GM21723 (cell line): Measurements from ENCODE around the gene MPV17.
"Not testable (repeated sequence)": the region's sequence is repeated elsewhere in the genome, so short reads cannot be mapped to it uniquely, and the experiment has no call there.

ENCODE experiments used
- ATAC-seq: cut with Tn5 transposase; IDR thresholded peaks from one replicate; pipeline ENCODE4 v1.9.1; 2021; ENCODE audit warnings: mild to moderate bottlenecking, moderate library complexity; ENCODE audit not compliant: unreplicated experiment

Gene MPV17

GRCh38 chr2:27323596-27324285 lies 844 bp upstream of the MPV17 start:
- no peak for ATAC-seq

- peak; percentile 40 for ATAC-seq
Measured at GRCh38 chr2:27322301-27322765, 564 bp downstream of the MPV17 start.

GRCh38 chr2:27320958-27321543 lies 1.8 kb downstream of the MPV17 start:
- no peak for ATAC-seq

- not testable (repeated sequence) for ATAC-seq
Measured at GRCh38 chr2:27319839-27320238, 3.1 kb downstream of the MPV17 start.

GRCh38 chr2:27316655-27317412 lies 6.1 kb downstream of the MPV17 start:
- ATAC-seq: no peak

- no peak for ATAC-seq
Measured at GRCh38 chr2:27315122-27315521, 7.8 kb downstream of the MPV17 start.

GRCh38 chr2:27314709-27315108 lies 8.2 kb downstream of the MPV17 start:
- ATAC-seq: no peak

DNA sequence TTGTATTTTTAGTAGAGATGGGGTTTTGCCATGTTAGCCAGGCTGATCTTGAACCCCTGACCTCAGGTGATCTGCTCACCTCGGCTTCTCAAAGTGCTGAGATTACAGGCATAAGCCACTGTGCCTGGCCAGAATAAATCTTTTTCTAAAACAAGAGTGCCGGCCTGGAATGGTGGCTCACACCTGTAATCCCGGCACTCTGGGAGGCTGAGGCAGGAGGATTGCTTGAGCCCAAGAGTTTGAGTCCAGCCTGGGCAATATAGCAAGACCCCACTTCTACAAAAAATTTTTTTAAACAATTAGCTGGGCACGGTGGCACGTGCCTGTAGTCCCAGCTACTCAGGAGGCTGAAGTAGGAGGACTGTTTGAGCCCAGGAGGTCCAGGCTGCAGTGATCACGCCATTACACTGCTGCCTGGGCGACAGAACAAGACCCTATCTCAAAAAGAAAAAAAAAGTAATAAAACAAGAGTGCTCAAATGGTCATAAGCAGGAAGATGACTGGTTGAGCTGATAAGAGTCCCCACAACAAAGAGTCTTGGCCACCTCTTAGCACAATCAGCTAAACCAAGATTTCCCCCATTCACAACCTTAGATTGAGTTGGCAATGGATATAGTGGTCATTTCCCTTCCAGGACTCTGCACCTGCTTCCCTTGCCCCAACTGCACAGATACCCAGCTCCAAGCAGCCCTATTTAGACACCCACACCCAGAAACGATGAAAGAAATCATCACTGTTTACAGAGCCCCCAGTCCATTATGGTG lies 8.8 kb downstream of the MPV17 start:
- no peak for ATAC-seq

DNA sequence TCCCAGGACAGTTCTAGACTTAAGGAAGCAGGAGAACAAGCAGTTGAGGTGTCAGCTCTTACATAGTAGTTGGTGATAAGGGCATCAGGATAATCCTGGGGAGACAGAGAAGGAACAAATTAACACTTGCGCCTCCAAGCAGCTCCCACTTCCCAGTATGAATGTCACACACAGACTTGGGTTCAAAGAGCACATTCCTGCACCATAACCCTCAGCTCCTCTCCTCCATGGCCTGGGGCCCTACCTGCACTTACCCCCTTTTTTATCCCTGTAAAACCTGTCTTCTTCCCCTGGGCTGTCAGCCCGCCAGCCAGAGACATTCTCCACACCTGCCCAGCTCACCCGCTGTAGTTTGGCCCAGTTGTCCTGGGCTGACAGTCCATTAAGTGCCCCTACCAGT lies 10.7 kb downstream of the MPV17 start:
- no peak for ATAC-seq

DNA sequence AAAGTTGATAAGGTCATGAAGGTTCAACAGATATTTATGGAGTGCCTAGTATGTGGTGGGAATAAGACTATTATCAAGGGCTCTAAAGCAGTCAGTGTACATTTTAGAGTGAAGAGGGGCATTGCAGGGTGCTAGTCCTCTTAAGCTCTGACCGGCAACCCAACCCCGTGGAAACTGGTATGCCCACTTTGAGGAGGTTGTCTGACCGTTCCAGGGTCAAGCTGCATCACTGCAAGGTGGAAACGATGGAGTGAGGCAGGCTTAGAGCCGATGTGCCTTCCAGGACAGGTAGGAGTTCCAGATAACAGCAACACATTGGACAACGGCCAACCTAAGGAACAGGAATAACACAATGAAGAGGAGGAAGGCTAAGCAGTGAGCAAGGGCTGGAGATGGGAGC lies 13.2 kb downstream of the MPV17 start:
- no peak for ATAC-seq

- ATAC-seq: no peak
Measured at GRCh38 chr2:27308359-27308881, 14.5 kb downstream of the MPV17 start, which contains the start of gene UCN. Gene UCN (minus strand): TSS chr2:27308445. CDS start chr2:27307895, 550 bp downstream.

DNA sequence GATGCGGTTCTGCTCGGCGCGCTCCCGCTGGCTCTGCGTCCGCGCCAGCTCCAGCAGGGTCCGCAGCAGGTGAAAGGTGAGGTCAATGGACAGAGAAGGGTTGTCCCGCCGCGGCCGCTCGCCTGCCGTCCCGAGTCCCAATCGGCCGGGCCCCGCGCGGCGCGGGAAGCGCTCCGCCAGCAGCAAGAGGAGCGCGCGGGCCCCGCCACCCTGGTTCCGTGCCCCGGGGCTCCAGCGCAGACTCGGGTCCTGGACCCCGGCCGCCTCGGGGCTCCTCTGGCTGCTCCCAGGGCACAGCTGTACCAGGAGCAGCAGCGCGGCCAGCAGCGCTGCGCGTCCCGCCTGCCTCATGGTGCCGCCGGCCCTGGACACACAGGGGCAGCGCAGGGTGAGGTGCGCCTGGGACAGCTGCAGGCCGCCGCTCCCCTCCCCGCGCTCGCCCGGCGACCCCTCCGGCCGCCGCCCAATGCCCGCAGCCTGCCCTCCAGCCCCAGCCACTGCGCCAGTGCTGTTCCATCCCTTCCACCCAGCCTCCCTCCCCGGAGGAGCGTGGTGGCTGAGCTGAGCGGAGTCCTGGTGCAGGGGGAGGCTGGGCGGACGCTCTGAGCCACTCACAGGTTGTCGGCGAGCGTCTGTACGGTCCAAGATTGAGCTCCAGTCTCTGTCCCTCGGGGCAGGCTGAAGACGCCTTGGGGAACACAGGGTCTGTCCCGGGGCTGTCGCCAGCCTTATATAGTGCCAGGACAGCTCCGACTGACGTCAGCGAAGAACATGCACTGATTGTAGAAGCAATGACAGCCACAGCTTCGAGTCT lies 15.1 kb downstream of the MPV17 start:
- ATAC-seq: no peak

- ATAC-seq: no peak
Measured at GRCh38 chr2:27307287-27307544, 15.7 kb downstream of the MPV17 start.

DNA sequence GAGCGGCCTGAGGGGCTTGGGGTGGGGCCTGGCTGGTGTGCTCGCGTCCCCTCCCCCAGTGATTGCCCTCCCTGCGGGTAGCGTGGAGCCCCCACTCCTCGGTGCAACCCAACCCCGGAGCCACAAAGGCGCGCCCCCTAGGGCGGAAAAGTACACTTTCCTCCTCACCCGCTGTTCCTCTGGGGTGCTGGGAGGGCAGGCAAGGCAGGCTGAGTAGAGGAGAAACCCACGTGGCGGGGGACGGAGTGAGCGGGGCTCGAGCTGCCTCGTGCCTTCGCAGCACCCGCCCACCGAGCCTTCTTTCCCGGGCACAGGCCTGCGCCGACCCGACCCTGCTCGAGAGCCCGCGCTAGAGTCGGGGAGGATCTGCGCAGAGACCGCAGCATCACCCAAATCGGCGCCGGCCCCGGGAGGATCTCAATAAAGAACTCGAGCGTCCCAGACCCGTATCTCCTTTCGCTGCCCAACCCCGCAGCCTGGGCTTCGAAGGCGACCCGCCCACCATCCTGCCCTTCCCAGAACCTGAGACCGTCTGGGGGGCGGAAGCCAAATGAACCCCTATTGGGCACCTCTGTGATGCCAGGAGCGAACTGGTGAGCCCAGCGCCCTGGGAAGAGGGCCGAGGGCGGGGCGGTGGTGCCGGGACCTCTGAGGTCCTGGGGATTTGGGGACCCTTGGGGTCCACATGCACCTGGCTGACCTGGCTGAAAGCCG lies 16.2 kb downstream of the MPV17 start:
- no peak for ATAC-seq

GRCh38 chr2:27306136-27306535 lies 16.8 kb downstream of the MPV17 start:
- ATAC-seq: no peak

DNA sequence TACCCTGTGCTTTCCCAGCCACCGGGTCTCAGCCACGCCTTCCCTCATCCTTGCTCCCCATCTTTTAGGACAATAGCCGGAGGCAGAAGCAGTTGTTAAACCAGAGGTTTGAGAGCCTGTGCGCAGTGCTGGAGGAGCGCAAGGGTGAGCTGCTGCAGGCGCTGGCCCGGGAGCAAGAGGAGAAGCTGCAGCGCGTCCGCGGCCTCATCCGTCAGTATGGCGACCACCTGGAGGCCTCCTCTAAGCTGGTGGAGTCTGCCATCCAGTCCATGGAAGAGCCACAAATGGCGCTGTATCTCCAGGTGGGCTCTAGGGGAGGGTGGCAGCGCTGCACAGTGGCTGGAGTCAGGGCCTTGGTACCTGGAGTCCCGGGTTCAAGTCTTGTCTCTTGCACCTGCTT lies 17.4 kb downstream of the MPV17 start:
- ATAC-seq: no peak

DNA sequence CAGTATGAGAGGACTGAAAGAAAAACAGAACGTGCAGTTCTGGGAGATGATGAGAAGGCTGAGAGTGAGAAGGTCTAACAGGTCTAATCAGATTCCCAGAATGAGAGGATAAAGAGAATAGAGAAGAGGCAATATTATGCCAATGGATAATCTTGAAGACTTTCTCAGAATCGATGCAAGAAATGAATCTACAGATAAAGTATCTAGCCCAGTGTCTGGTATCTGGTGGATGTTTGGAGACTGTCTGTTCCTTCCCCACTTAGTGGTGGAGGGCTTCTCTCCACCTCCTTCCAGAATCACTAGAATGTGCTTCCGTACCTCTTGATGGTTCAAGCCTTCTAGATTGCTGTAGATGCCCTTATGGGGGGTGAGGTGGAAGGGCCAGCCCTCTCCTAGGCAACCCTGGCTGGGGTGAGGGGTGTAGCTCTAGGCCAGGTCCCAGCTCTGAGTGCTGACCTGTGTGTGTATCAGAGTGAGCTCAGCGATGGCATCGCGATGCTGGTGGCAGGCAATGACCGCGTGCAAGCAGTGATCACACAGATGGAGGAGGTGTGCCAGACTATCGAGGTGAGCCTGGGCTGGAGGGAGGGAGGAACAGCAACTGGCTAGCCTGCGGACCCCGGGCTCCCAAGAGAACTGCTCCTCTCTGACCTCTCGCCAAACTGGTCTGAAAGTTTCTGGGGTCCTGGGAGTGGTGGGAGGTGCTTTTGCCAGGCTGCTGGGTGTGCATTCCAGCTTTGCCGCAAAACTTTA lies 18.2 kb downstream of the MPV17 start:
- ATAC-seq: no peak

DNA sequence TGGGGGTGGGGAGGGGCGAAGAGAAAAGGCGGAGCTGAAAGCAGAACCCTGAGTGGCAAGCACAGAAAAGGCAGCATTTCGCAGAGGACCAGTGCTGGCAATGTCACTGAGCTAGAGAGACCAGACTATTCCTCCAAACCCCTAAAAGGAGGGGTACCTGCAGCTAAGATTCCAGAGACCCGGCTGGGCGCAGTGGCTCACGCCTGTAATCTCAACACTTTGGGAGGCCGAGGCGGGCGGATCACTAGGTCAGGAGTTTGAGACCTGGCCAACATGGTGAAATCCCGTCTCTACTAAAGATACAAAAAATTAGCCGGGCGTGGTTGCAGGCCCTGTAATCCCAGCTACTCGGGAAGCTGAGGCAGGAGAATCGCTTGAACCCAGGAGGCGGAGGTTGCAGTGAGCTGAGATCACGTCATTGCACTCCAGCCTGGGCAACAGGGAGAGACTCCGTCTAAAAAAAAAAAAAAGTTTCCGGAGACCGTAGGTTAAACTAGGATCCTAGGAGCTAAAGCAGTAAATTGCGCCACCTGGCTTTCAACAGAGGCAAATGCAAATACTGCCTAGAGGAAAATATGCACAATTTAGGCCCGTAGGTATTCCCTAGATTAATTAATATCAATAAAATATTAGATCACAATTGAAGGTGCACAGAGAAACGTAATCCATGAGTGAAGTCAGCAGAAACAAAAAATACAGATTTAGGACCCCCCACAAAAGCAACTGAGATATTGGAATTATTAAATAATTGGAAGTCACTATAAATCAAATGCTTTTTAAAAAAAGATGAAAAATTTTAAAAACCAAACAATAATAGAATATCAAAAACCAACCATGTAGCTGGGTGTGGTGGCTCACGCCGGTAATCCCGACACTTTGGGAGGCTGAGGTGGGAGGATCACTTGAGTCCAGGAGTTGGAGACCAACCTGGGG lies 19.5 kb downstream of the MPV17 start:
- ATAC-seq: no peak
